T1000 (cell line): ENCODE data around the gene ECM1.

Experiments
- DNase-seq: peaks from one replicate; lab custom pipeline; 2025; ENCODE audit warnings: mixed read lengths; lab: John Stamatoyannopoulos, UW

ECM1 gene

DNA sequence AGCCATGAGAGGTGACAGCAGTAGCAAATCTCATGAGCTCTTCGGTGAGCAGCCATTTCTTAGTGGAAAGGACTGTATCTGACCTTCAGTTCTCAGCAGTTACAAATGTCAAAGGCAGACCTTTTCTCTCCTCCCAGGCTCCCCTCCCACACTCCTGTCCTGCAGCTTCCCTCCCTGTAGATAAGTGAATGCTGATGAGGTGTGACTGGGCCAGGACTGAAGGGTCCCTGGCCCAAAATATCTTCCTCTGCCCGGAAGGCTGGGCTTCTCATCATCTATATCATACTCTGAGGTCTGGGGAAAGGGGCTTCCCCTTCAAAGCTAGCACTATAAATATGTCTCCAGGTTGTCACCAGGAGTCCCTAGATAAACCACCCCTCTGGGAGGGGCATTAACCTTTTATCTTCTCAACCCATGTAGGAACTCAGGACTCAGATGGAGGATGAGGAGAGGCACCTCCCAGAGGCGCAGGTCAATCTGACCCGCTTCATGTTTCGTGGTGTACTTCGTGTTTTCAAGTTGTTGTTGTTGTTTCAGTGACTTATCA lies 37.6 kb downstream of the ECM1 start:
- DNase-seq: no peak

DNA sequence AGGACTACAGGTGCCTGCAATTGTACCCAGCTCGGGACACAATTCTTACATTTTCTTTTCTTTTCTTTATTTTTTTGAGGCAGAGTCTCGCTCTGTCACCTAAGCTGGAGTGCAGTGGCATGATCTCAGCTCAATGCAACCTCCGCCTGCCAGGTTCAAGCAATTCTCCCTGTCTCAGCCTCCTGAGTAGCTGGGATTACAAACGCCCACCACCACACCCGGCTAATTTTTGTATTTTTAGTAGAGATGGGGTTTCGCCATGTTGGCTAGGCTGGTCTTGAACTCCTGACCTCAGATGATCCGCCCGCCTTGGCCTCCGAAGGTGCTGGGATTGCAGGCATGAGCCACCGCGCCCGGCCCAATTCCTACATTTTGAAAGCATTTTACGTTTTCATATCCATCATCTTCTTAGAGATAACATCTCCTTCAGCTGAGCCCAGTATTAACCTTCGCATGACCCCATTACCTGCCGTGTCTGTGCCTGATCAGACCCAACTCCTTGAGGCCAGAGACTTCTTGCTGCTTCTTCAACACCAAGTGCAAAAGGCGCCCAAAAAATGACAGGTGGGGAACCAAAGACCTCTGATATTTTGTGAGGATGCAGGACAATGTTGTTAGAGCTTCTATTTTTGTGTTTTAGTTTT lies 38.5 kb downstream of the ECM1 start:
- DNase-seq: no peak

DNA sequence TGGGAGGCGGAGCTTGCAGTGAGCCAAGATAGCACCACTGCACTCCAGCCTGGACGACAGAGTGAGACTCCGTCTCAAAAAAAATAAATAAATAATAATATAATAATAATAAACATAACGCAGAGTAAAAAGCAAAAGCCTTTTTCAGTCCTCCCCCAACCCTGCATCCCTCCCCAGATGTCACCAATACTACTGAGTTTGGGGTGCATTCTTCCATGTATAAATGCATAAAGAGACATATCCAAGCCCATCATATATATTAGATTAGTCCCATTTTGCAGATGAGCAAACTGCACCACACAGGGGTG lies 40.4 kb downstream of the ECM1 start:
- no peak for DNase-seq

DNA sequence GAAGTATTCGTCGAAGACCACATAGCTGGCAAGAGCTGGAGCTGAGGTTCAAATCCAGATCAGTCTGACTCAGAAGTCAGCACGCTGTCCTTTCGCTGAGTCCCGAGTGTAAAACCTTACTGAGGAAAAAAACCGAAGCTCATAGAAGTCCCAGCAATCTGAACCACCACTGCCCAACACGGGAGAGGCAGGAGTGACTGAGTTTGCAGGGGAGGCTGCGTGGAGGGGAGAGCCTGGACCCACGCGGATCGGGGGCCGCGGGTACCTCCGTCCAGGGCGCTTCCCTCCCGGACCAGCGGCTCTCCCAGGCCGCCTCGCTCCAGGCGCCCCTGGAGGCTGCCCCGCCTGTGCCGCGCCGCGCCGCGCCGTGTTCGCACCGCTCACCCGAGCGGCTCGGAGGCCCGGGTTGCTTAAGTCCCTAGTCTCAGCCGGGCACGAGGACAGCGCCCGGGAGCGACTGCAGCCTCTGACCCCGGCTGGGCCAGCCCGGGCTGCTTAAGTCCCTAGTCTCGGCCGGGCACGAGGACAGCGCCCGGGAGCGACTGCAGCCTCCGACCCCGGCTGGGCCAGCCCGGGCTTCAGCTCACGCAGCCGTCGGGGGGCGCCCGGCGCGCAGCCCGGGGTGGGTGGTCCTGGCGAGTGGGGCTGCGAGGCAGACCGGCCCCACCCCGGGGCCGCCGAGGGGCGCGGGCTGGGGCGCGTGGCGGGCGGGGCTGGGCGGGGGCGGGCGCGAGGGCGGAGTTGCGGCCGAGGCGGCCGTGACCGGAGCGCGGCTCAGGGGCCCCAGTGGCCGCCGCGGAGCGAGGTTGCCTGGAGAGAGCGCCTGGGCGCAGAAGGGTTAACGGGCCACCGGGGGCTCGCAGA lies 41.0 kb downstream of the ECM1 start, which contains the start of gene ADAMTSL4:
Gene ADAMTSL4 (plus strand): TSS at position 777 of the 864 bp plus-strand sequence. CDS start 2,881 bp downstream, outside the sequence.
- peak; percentile 67 for DNase-seq

DNA sequence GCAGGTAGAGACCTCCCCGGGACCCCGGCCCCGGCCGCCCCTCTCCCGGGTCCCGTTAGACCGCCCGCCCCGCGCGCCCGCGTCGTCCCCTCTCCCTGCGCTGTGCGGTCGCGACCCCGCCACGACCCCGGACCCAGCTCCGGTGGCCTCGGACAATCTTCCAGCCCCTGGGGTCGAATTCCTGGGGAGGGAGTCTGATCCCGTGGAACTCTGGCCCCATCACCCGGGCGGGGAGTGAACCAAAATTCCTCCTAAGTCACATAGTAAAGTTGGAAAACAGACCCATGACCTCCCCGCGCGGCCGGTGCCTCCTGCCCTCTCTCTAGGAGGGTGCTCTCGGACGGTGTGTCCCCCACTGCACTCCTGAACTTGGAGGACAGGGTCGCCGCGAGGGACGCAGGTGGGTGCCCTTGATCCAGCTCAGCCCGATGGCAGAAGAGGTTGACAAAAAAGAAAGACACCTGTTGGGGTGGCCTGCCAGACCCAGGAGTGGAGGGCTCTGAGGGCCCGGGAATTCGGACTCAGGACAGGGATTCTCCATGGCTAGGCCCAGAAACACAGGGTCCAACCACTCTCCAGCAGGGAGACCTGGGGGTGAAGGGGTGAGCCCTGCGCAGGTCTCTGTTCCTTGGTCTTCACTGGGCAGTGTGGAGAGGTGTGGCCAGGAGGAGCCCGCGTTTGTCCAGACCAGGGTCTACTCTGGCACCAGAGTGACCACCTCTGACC lies 41.8 kb downstream of the ECM1 start:
- no peak for DNase-seq

DNA sequence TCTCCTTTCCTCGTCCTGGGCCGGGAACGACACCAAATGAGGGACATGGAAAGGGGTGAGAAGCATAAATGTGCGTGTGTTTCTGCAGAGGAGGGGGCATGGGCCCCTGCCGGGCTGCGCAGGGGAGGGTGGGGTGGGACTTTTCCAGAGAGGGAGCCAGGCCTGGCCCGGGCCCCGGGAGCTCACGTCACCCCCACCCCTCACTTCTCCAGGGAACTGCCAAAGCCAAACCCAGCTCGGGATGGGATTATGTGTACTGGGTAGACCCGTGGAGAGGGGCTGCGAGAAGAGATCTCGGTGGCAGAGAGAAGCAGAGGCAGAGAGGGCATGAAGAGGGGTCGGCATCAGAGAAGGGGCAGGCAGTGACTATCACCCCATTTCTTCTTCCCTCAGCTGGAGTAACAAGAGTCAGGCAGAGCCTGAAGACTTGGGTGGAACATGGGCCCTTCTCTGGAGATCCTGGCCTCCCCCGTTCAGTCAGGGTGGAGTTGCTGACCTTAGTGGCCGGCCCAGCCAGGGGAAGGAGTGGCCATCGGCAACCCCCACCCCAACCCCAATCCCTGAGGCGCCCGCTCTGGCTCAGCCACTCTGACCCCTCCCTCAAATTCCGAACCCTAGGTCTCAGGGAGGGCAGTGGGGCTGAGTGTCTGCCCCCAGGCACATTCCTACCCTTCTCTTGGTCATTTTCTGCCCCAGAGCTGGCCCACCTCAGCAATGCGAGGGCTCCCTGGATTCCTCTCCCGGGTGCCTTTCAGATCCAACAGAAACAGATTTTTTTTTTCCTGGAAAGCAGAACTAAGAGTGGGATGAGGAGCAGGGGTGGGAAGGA lies 42.5 kb downstream of the ECM1 start:
- no peak for DNase-seq

DNA sequence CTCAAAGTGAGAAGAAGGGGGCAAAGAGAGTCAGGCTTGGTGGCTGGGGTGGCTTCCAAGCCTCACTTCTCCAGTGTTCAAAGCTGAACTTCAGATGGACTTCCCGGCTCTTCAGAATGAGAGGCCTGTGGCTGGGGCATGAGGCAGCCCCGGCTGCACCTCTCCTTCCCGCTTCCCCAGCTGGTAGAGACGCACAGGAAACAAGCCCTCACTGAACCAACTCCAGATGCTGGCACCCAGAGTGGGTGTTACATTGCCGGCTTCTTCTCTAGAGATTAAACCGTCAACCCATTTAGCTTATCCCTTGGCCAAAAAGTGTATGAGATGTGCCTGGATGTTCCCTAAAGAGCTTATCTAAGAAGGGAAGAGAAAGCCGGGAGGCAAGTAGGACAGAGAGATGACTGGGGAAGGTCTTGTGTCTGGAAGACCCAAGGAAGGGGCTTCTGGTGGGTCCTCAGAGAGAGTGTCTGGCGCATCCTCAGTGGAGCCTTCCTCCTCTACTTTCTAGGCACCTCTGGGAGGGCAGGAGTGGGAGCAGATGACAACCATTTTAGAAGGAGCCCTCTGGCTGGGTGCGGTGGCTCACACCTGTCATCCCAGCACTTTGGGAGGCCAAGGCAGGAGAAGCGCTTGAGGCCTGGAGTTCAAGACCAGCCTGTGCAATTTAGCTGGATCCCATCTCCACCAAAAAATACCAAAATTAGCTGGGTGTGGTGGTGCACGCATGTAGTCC lies 43.3 kb downstream of the ECM1 start:
- DNase-seq: no peak

DNA sequence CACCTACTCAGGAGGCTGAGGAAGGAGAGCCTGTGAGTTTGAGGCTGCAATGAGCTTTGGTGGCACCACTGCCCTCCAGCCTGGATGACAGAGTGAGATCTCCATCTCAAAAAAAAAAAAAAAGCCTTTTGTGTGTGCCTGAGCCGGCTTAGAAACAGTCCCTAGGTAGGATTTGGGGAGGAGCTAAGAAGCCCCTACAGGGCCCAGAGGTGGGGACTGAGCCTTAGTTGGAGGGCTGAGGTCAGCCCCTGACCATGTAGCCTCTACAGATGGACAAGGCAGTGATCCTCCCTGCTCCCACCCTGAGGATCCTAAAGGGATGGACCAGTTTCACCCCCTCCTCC lies 43.8 kb downstream of the ECM1 start:
- no peak for DNase-seq

DNA sequence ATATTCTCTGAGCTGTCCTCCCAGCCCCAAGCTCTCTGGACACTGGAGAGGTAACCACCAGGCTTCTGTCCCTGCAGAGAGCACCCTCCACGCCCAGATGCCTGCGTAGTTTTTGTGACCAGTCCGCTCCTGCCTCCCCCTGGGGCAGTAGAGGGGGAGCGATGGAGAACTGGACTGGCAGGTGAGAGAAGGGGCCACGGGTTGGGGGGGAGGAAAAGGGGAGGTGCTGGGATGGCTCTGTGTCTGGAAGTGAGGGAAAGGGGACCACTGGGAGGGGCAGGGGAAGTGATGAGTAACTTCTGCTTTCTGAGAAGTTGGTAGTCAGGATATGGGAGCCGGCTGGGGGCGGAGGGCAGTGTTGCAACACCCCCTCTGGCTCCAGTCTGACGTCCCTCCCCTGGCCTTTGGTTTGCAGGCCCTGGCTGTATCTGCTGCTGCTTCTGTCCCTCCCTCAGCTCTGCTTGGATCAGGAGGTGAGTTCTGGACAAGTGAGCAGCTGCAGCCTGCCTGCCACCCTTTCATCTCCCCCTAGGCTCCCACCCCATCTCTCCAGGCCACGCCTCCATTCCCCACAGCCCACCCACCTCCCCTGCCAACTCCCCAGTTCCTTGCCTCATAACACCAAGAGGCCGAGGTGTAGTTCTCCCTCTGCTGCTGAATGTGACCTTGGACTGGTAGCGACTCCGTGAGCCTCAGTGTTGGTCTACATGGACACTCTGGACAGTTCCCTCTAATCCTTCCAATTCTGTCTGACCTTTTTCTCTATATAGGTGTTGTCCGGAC lies 44.4 kb downstream of the ECM1 start:
- peak; percentile 61 for DNase-seq

DNA sequence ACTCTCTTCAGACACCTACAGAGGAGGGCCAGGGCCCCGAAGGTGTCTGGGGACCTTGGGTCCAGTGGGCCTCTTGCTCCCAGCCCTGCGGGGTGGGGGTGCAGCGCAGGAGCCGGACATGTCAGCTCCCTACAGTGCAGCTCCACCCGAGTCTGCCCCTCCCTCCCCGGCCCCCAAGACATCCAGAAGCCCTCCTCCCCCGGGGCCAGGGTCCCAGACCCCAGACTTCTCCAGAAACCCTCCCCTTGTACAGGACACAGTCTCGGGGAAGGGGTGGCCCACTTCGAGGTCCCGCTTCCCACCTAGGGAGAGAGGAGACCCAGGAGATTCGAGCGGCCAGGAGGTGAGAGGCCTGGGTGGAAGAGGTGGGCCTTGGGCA lies 45.0 kb downstream of the ECM1 start:
- DNase-seq: no peak

DNA sequence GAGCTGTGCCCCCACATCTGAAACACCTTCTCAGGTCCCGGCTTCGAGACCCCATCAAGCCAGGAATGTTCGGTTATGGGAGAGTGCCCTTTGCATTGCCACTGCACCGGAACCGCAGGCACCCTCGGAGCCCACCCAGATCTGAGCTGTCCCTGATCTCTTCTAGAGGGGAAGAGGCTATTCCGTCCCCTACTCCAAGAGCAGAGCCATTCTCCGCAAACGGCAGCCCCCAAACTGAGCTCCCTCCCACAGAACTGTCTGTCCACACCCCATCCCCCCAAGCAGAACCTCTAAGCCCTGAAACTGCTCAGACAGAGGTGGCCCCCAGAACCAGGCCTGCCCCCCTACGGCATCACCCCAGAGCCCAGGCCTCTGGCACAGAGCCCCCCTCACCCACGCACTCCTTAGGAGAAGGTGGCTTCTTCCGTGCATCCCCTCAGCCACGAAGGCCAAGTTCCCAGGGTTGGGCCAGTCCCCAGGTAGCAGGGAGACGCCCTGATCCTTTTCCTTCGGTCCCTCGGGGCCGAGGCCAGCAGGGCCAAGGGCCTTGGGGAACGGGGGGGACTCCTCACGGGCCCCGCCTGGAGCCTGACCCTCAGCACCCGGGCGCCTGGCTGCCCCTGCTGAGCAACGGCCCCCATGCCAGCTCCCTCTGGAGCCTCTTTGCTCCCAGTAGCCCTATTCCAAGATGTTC lies 45.6 kb downstream of the ECM1 start:
- DNase-seq: no peak

DNA sequence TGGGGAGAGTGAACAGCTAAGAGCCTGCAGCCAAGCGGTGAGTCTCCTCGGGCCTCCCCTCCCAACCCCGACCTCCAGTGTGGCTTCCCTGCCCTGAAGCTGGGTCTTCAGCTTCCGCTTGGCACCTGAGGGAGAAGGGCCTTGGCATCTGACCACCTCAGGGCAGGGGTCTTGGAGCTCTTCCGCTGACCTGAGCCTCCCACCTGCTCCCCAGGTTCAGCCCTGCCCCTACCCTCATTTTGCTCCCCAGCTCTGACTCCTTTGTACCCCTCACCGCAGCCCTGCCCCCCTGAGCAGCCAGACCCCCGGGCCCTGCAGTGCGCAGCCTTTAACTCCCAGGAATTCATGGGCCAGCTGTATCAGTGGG lies 46.2 kb downstream of the ECM1 start:
- DNase-seq: no peak

DNA sequence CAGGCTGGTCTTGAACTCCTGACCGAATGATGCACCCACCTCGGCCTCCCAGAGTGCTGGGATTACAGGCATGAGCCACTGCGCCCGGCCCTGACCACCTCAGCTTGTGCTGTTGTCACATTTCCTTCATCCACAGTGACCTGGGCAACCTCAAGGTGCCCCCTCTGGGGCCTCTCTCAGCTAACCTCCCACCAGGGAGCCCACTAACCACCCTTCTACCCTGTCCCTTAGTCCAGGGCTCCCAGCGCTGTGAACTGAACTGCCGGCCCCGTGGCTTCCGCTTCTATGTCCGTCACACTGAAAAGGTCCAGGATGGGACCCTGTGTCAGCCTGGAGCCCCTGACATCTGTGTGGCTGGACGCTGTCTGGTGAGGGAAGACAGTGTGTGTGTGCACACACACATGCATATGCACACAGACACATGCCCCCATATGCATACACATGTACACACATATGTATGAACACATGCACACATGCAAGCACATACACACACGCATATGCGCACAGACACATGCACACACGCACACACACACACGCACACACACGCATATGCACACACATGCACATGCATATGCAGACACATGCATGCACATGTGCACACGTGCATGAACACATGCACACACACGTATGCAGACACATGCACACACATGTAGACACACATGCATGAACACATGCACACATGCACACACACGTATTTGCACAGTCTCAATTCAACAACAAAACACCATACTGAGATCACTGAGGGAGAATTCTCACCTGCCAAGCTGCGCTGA lies 47.5 kb downstream of the ECM1 start:
- no peak for DNase-seq

DNA sequence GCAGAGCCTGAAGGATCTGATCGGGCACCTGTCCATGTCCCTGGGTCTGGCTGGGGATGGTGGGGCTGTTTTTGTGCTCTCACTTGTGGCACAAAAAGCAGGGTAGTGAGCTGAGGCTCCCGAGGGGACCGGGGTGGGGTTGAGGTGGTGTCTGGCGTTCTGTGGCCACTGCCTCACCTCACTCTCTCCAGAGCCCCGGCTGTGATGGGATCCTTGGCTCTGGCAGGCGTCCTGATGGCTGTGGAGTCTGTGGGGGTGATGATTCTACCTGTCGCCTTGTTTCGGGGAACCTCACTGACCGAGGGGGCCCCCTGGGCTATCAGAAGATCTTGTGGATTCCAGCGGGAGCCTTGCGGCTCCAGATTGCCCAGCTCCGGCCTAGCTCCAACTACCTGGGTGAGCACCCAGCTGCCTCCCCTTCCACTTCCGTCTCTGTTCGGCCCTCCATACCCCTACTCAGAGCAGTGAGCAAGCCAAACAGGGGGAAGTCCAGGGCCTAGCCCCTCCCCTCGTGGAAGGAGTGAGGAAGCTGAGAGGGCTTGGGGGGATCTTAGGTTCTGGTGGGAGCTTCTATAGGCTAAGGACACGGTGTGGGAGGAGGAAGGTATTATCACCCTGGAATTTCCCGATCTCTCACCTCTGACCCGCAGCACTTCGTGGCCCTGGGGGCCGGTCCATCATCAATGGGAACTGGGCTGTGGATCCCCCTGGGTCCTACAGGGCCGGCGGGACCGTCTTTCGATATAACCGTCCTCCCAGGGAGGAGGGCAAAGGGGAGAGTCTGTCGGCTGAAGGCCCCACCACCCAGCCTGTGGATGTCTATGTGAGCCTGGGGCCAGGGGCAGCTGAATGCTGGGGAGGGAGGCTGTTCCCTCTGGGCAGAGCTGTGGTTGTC lies 48.3 kb downstream of the ECM1 start:
- DNase-seq: no peak

DNA sequence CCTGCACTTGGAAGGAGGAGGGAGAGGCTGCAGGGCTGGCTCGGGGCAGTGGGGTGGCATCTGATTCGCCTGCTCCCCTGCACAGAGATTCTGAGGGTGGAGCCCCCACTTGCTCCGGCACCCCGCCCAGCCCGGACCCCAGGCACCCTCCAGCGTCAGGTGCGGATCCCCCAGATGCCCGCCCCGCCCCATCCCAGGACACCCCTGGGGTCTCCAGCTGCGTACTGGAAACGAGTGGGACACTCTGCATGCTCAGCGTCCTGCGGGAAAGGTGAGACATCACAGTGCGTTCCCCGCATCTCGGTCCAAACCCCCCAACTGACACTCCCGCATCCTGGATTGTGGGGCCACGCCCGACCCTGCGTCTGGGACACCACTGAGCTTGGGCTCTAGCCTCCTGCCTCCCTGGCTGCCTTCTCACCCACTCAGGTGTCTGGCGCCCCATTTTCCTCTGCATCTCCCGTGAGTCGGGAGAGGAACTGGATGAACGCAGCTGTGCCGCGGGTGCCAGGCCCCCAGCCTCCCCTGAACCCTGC lies 49.2 kb downstream of the ECM1 start:
- no peak for DNase-seq

DNA sequence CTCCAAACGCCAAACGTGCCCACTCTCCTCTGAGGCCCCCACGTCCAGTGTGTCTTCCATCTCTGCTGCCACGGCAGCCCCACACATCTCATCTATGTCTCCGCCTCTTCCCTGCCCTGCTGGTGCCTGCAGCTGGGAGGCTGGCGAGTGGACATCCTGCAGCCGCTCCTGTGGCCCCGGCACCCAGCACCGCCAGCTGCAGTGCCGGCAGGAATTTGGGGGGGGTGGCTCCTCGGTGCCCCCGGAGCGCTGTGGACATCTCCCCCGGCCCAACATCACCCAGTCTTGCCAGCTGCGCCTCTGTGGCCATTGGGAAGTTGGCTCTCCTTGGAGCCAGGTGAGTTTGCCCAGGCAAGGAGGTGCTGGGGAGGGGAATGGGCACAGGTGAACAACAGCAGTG lies 49.9 kb downstream of the ECM1 start:
- DNase-seq: no peak

DNA sequence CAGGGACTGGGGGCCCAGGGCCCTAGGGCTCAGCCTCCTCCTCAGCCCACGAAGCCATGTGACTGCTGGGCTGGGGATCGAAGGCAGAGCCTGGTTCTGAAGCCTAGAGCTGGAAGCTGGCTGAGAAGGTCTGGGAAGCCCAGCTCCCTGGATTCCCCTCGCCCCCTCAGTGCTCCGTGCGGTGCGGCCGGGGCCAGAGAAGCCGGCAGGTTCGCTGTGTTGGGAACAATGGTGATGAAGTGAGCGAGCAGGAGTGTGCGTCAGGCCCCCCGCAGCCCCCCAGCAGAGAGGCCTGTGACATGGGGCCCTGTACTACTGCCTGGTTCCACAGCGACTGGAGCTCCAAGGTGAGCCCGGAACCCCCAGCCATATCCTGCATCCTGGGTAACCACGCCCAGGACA lies 50.4 kb downstream of the ECM1 start:
- DNase-seq: no peak
